ENCODE measurements around the gene VPS13C. TPM values are rescaled to one million over a fixed set of nuclear protein-coding genes. Genes with fewer than 3 reads are reported as not detected.

VPS13C gene
- total RNA-seq, 1 donor from 2014 or later: 51.6 TPM

DNA sequence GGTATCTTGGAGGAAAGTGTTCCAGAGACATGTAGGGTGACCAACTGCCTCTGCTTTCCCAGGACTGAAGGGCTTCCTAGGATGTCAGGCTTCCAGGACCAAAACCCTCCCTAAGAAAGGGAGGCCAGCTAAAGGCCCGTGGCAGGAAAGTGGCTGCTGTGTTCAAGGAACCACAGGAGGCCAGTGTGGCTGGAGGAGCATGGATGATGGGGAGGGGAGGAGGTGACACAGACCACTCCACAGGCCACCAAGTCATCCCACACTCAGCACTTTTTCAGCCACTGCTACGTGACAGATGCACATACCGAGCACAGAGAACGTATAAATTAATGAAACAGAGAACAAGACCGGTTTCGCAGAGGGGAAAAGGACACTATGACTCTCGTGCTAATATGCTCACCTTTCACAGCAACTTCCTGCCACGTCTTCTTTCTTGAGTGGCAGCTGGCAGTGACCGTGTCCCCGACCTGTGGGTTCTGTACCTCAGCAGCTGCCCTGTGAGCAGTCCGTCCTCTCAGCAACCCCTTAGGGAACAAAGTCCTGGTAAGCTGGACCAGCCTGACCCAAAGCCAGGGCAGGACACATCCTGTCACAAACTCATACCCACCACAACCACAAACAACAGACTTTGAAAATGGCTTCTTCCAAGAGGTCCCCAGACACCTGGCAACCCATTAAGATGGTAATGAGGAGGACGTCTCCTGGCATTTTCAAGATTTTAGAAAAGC is 244.7 kb downstream of the VPS13C start:
- Histone ChIP-seq H3K9me3 (ENCODE audit: low read depth) (no peaks in the 10 kb centered on the region), H3K4me3 (no peak overlapping the region), H3K4me1 (no peaks in the 10 kb centered on the region), H2AFZ (replicated peaks) (no peak overlapping the region), H3K4me2 (no peak overlapping the region), H3K79me2 (ENCODE audit: low read depth) (no peaks in the 10 kb centered on the region), H3K27me3 (no peaks in the 10 kb centered on the region), H3K9ac (no peak overlapping the region), H3F3A (ENCODE audit: low read depth) (no peaks in the 10 kb centered on the region), H4K20me1 (ENCODE audit: low read depth) (no peaks in the 10 kb centered on the region), H3K36me3 (no peaks in the 10 kb centered on the region), H3K27ac (no peak overlapping the region)
- Mint-ChIP-seq H3K27ac (no peak overlapping the region), H3K4me3 (no peak overlapping the region), H3K27me3 (ENCODE audit: insufficient read depth, low read depth) (peaks cover 2% of the 10 kb centered on the region), H3K9me3 (no peaks in the 10 kb centered on the region), H3K36me3 (no peaks in the 10 kb centered on the region), H3K4me1 (no peaks in the 10 kb centered on the region)
- TF ChIP-seq, protein P1, sequence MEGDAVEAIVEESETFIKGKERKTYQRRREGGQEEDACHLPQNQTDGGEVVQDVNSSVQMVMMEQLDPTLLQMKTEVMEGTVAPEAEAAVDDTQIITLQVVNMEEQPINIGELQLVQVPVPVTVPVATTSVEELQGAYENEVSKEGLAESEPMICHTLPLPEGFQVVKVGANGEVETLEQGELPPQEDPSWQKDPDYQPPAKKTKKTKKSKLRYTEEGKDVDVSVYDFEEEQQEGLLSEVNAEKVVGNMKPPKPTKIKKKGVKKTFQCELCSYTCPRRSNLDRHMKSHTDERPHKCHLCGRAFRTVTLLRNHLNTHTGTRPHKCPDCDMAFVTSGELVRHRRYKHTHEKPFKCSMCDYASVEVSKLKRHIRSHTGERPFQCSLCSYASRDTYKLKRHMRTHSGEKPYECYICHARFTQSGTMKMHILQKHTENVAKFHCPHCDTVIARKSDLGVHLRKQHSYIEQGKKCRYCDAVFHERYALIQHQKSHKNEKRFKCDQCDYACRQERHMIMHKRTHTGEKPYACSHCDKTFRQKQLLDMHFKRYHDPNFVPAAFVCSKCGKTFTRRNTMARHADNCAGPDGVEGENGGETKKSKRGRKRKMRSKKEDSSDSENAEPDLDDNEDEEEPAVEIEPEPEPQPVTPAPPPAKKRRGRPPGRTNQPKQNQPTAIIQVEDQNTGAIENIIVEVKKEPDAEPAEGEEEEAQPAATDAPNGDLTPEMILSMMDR (IDR thresholded peaks at IDR 0.05): no peak
- TF ChIP-seq EZH2phosphoT487 (IDR thresholded peaks at IDR 0.05) (no peak), EZH2 (IDR thresholded peaks at IDR 0.05) (no peak)
- DNase-seq (ENCODE audit: low spot score): no peak

DNA sequence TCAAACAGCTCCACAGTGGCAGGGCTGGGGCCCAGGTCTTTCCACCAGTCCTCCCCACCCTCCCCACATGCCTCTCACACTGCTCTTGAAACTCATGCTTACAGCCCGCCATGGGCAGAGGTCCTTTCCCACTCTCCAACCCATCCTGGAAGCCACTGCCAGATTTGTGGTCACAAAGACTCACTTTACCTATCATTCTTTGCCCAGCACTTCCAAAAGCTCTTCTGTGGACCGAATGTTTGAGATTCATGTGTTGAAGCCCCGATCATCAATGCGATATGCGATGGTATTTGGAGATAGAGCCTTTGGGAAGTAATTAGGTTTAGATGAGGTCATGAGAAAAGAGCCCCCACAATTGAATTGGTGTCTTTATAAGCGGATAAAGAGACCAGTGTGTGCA is 247.8 kb downstream of the VPS13C start:
- H3K27me3 Mint-ChIP-seq (ENCODE audit: insufficient read depth, low read depth): peaks cover 2% of the 10 kb centered on the region
- H3K27ac Mint-ChIP-seq: no peak overlapping the region
- H4K20me1 ChIP-seq (ENCODE audit: low read depth): no peaks in the 10 kb centered on the region
- H3K4me3 Mint-ChIP-seq: no peak overlapping the region
- no peaks in the 10 kb centered on the region for H3K9me3 ChIP-seq (ENCODE audit: low read depth)
- no peak overlapping the region for H3K4me3 ChIP-seq
- H3K36me3 ChIP-seq: no peaks in the 10 kb centered on the region
- H3K27me3 ChIP-seq: no peaks in the 10 kb centered on the region
- TF ChIP-seq EZH2 (IDR thresholded peaks at IDR 0.05) (no peak), EZH2phosphoT487 (IDR thresholded peaks at IDR 0.05) (no peak)
- TF ChIP-seq, protein P1 (IDR thresholded peaks at IDR 0.05): no peak
- no peak overlapping the region for H3K4me2 ChIP-seq
- DNase-seq (ENCODE audit: low spot score): no peak
- H3K9ac ChIP-seq: no peak overlapping the region
- no peak overlapping the region for H3K27ac ChIP-seq
- H2AFZ ChIP-seq (replicated peaks): no peak overlapping the region
- peaks cover under 1% of the 10 kb centered on the region for H3K4me1 Mint-ChIP-seq
- peaks cover 4% of the 10 kb centered on the region for H3K4me1 ChIP-seq
- no peaks in the 10 kb centered on the region for H3K36me3 Mint-ChIP-seq
- H3K9me3 Mint-ChIP-seq: no peaks in the 10 kb centered on the region
- H3K79me2 ChIP-seq (ENCODE audit: low read depth): no peaks in the 10 kb centered on the region
- H3F3A ChIP-seq (ENCODE audit: low read depth): no peaks in the 10 kb centered on the region

DNA sequence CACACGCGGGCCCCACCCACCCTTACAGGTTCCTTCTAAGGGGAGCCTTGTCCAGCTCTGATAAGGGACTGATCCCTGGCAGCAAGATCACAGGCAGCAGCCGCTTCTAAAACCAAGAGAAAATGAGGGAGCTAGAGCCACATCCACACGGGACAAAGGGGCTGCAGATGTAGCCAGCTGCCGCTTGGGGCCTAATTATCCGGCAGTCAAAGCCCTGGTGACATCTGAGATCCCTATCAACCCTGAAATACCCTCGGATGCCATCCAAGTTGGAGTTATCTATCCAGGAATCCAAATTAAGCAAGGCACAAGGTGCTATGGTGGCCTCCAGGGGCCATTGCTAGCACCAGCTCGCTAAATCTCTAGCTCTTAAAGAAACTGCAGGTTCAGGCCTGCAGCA is 248.3 kb downstream of the VPS13C start:
- no peaks in the 10 kb centered on the region for H4K20me1 ChIP-seq (ENCODE audit: low read depth)
- Mint-ChIP-seq H3K9me3 (no peaks in the 10 kb centered on the region), H3K36me3 (no peaks in the 10 kb centered on the region), H3K27ac (no peak overlapping the region), H3K27me3 (ENCODE audit: insufficient read depth, low read depth) (peaks cover 2% of the 10 kb centered on the region), H3K4me1 (peaks cover 5% of the 10 kb centered on the region), H3K4me3 (no peak overlapping the region)
- H3F3A ChIP-seq (ENCODE audit: low read depth): no peaks in the 10 kb centered on the region
- no peak overlapping the region for H2AFZ ChIP-seq (replicated peaks)
- H3K9me3 ChIP-seq (ENCODE audit: low read depth): no peaks in the 10 kb centered on the region
- DNase-seq (ENCODE audit: low spot score): no peak
- no peak overlapping the region for H3K27ac ChIP-seq
- H3K79me2 ChIP-seq (ENCODE audit: low read depth): no peaks in the 10 kb centered on the region
- H3K4me2 ChIP-seq: no peak overlapping the region
- no peak for TF ChIP-seq EZH2phosphoT487 (IDR thresholded peaks at IDR 0.05)
- TF ChIP-seq EZH2 (IDR thresholded peaks at IDR 0.05): no peak
- TF ChIP-seq, protein P1 (IDR thresholded peaks at IDR 0.05): no peak
- H3K27me3 ChIP-seq: no peaks in the 10 kb centered on the region
- H3K4me3 ChIP-seq: no peak overlapping the region
- H3K4me1 ChIP-seq: peaks cover 9% of the 10 kb centered on the region
- H3K36me3 ChIP-seq: no peaks in the 10 kb centered on the region
- no peak overlapping the region for H3K9ac ChIP-seq

Data from neural progenitor cell (in vitro differentiated cells).